HTERT RPE-1 (cell line): ENCODE results near the gene KCNA1.

Experiments used
- in situ Hi-C: fragments of 300-500 bp; cut with MboI; formaldehyde crosslinking; loops from 4 replicates; pipeline ENCODE4 v1.14.3; 2020; ENCODE audit warnings: low sequenced_read_pairs

KCNA1 gene

GRCh38 chr12:4958697-4959375, 49.1 kb downstream of the KCNA1 start:
- in situ Hi-C loops = no loop called here

DNA sequence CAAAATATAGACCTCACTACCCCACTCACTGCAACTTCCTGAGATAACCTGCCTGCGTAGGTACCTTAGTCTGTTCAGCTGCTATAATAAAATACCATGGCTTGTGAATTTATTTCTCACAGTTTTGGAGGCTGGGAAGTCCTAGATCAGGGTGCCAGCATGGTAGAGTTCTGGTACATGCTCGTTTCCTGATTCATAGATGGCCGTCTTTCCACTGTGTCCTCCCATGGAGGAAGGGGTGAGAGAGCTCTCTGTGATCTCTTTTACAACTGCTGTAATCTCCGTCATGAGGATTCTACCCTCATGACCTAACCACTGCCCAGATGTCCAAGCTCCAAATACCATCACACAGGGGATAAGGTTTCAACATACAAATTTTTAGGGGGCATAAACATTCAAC, 49.7 kb downstream of the KCNA1 start:
- in situ Hi-C loops = no loop called here

DNA sequence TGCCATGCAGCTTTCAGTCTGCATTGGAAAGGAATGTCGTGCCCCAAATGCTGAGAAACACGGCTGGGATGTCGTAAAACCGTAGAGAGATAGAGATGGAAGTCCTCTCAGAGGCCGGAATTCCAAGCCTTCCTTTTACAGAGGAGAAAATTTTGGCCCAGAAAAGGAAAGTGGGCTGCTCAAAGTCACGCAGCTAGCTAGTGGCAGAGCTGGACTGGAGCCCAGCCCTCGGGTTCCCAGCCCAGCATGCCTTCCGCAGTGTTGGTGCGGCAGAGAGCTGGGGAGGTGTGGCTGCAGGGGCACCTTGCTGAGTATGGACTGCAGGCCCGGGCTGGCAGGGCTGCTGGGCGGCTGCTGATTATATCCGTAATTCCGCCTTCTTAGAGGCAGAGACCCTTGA, 50.3 kb downstream of the KCNA1 start:
- in situ Hi-C loops = no loop called here

DNA sequence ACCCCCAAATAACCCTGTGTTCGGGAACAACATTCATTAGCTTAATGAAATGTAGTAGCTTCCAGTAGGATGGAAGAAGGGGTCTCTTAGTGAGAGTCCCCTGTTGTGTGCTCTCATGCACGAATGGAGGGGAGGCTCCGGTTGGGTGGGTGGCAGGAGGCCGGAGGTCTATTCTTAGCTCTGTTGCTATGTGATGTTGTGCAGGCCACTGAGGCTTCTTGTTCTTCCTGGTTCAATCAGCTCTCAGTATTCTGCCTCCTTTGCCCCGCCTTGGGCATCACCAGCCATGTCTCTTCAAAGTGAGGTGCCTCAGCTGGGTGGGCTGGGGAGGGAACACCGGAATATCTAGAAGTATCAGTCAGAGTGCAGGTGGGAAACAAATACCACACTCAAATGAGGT, 50.8 kb downstream of the KCNA1 start:
- in situ Hi-C loops = no loop called here

- in situ Hi-C loops = no loop called here
Measured at GRCh38 chr12:4961311-4961710, 51.6 kb downstream of the KCNA1 start.

- in situ Hi-C loops = no loop called here
Measured at GRCh38 chr12:4962539-4963486, 53.1 kb downstream of the KCNA1 start.
